Heart left ventricle (tissue), 16 donors: ENCODE measurements around the gene ADGRD1. TPM values are rescaled to one million over a fixed set of nuclear protein-coding genes. Genes with fewer than 3 reads are reported as not detected.
A peak's percentile ranks its signal among the peaks of the same experiment; 100 is the strongest.

ENCODE experiments used
- ATAC-seq, 4 donors: fragments of 200-7000 bp; cut with Tn5 transposase; one replicate each; pipeline ENCODE4 v1.9.1; 2020 to 2022; ENCODE audit warnings: moderate library complexity in 4 of 4, mild to moderate bottlenecking in 3 of 4, moderate number of reproducible peaks in 1 of 4
- DNase-seq, 5 donors: peaks; one replicate each; pipeline ENCODE4 v3.0.0-alpha.2; 2020
- H3K27ac ChIP-seq, 12 donors: fragments of 200-600 bp; sonication (generic) in 4 of 12; one replicate each; pipeline versions ENCODE4 v1.5.0 to v1.8.0; 2016 to 2022; ENCODE audit warnings: mild to moderate bottlenecking in 2 of 12
- H3K27me3 ChIP-seq, 9 donors: fragments of 200-600 bp; sonication (generic) in 2 of 9; one replicate each; pipeline versions ENCODE4 v1.5.1 to v1.8.0; 2016 to 2022; ENCODE audit warnings: mild to moderate bottlenecking in 3 of 9
- H3K36me3 ChIP-seq, 9 donors: fragments of 200-600 bp; sonication (generic) in 2 of 9; one replicate each; pipeline versions ENCODE4 v1.5.0 to v1.8.0; 2018 to 2022; ENCODE audit warnings: mild to moderate bottlenecking in 2 of 9
- H3K4me1 ChIP-seq, 12 donors: fragments of 200-600 bp; sonication (generic) in 4 of 12; one replicate each; pipeline versions ENCODE4 v1.5.0 to v1.8.0; 2016 to 2022; ENCODE audit warnings: mild to moderate bottlenecking in 3 of 12
- H3K4me3 ChIP-seq, 12 donors: fragments of 200-600 bp; sonication (generic) in 4 of 12; one replicate each; pipeline versions ENCODE4 v1.5.0 to v1.8.0; 2017 to 2022; ENCODE audit warnings: mild to moderate bottlenecking in 9 of 12, moderate library complexity in 4 of 12
- H3K9me3 ChIP-seq, 12 donors: fragments of 200-600 bp; sonication (generic) in 4 of 12; one replicate each; pipeline versions ENCODE4 v1.5.0 to v1.8.0; 2016 to 2022; ENCODE audit warnings: mild to moderate bottlenecking in 1 of 12
- CTCF ChIP-seq, 12 donors: fragments of 200-600 bp; sonication (generic) in 4 of 12; IDR thresholded peaks; one replicate each; pipeline versions ENCODE4 v1.5.0 to v1.8.0; 2018 to 2022; ENCODE audit warnings: antibody characterized with exemption in 12 of 12, mild to moderate bottlenecking in 5 of 12
- POLR2A ChIP-seq, 2 donors: fragments of 450-650 bp; IDR thresholded peaks; one replicate each; pipeline ENCODE4 v1.6.1; 2017; ENCODE audit warnings: antibody characterized with exemption in 2 of 2, mild to moderate bottlenecking in 2 of 2, moderate library complexity in 2 of 2
- WGBS, 4 donors: extraction: QIAGEN DNeasy Blood & Tissue Kit in 2 of 4; methylation state at CpG; one replicate each; pipeline versions ENCODE4 v1.1.5 to v1.1.7; 2013 to 2018; 5-methylcytosine and 5-hydroxymethylcytosine counted together
- intact Hi-C, 10 donors: fragments of 100-400 bp; cut with DNase I; formaldehyde crosslinking; loops; one replicate each; pipeline versions ENCODE4 v1.11.1 to v1.14.2; 2022
- polyA plus RNA-seq, 2 donors: library from polyadenylated mRNA; stranded (reverse); fragments of 200-250 nt; gene quantifications; one replicate each; pipeline ENCODE4 v1.2.3, GENCODE V29; 2013
- total RNA-seq, 9 donors: library from RNA; depleted of rRNA in 2 of 9; stranded (reverse); fragments of >200 nt in 2 of 9; fragmentation: NEBNext Ultra II Directional in 3 of 9; extraction: Animal tissue kit (Norgen Biotek cat#: 25700) in 3 of 9; gene quantifications; one replicate each; pipeline versions ENCODE4 v1.1.0 to v1.2.4, GENCODE V29; 2016 to 2023
- donor health status: ischemic (EF 13 %, LVEDD 7.1; RV severe dilation, severe dysfunction).
- donor health status: healthy with polysubstance abuse.
- donor health status: DM: no; HTN: yes; CAD: no.
- donor health status: DM: no; HTN: no; CAD: no.
- donor health status: ischemic (EF 25% LVEDD 6.9; RV normal size, moderate dysfunction).
- donor health status: ischemic (EF 25% LVEDD 5.7; RV mildly dilated, moderate dysfunction).
- donor health status: healthy.
- donor health status: DM: yes; HTN: yes; CAD: no.
- donor health status: ischemic (EF 35%, LVEDD 5.7; RV mildly dilated, moderate dysfunction).
- donor health status: nonischemic (EF 11% LVEDD 7.7; RV severe dilation, severe dysfunction).
- donor health status: DM: yes; HTN: yes; CAD: no.
- donor health status: PGD.
- donor health status: ischemic (EF 29% LVEDD 5.4; RV normal size, mild dysfunction).
- donor health status: nonischemic (EF 23%, LVEDD 6.1; RV moderate dilation, normal function).

Gene ADGRD1
- total and polyA plus RNA-seq, 11 donors: 22.7 to 109 (median 66.3) TPM

- H3K27ac ChIP-seq: no peak overlapping the region
- WGBS, 4 donors: 87 to 95% (median 88%) methylated on average over 23 of the region's 23 CpGs
- DNase-seq: peak in 1 of 5 donors; percentile 10
- peaks cover 0 to 55% (median 14%) of the 10 kb centered on the region in 9 donors for H3K36me3 ChIP-seq
- no peak overlapping the region for H3K4me3 ChIP-seq
- ATAC-seq: no peak
- TF ChIP-seq POLR2A (IDR thresholded peaks at IDR 0.05): no peak
- no peak for TF ChIP-seq CTCF (IDR thresholded peaks at IDR 0.05)
- no peaks in the 10 kb centered on the region for H3K27me3 ChIP-seq
- intact Hi-C loops: no loop called here
- H3K9me3 ChIP-seq: peaks cover 0 to 5% (median 0%) of the 10 kb centered on the region in 12 donors
- H3K4me1 ChIP-seq: peaks cover 0 to 6% (median 0%) of the 10 kb centered on the region in 12 donors
These were observed 128.8 kb downstream of the ADGRD1 start for GRCh38 chr12:131082290-131083194.

- ATAC-seq (no peak), DNase-seq (peak in 2 of 5 donors; percentile 14 to 55)
- WGBS, 4 donors: 91 to 93% (median 92%) methylated on average over 16 to 28 of the region's 28 CpGs
- no peaks in the 10 kb centered on the region for H3K27me3 ChIP-seq
- H3K36me3 ChIP-seq: peaks cover 0 to 46% (median 14%) of the 10 kb centered on the region in 9 donors
- peaks cover 0 to 5% (median 0%) of the 10 kb centered on the region in 12 donors for H3K9me3 ChIP-seq
- peak overlapping the region in 2 of 12 donors; percentile 7 to 38 for H3K27ac ChIP-seq
- no peak overlapping the region for H3K4me3 ChIP-seq
- TF ChIP-seq POLR2A (IDR thresholded peaks at IDR 0.05) (no peak), CTCF (IDR thresholded peaks at IDR 0.05) (no peak)
- peaks cover 0 to 6% (median under 1%) of the 10 kb centered on the region in 12 donors for H3K4me1 ChIP-seq
- intact Hi-C loops: loop anchor here in 1 of 10 donors (5.0 kb wide), 1 partner anchor 37 kb away; no protein-coding TSS in a partner anchor
These were observed 130.8 kb downstream of the ADGRD1 start for GRCh38 chr12:131084341-131085011.

- intact Hi-C loops: loop anchor here in 1 of 10 donors (5.0 kb wide), 1 partner anchor 38 kb away; no protein-coding TSS in a partner anchor
- H3K36me3 ChIP-seq: peaks cover 0 to 50% (median 14%) of the 10 kb centered on the region in 9 donors
- H3K9me3 ChIP-seq: peaks cover 0 to 4% (median 0%) of the 10 kb centered on the region in 12 donors
- WGBS, 4 donors: 68 to 81% (median 75%) methylated on average over 21 to 22 of the region's 22 CpGs
- H3K4me1 ChIP-seq: peaks cover 0 to 14% (median 4%) of the 10 kb centered on the region in 12 donors
- no peak for TF ChIP-seq POLR2A (IDR thresholded peaks at IDR 0.05)
- no peak for TF ChIP-seq CTCF (IDR thresholded peaks at IDR 0.05)
- no peak overlapping the region for H3K4me3 ChIP-seq
- H3K27ac ChIP-seq: peak overlapping the region in 4 of 12 donors; percentile 20 to 38 (median 24)
- peak in 3 of 5 donors; percentile 35 to 53 (median 46) for DNase-seq
- peak; percentile 45 to 75 (median 60) for ATAC-seq
- no peaks in the 10 kb centered on the region for H3K27me3 ChIP-seq
These were observed 131.6 kb downstream of the ADGRD1 start for GRCh38 chr12:131085125-131085815.
